Sigmoid colon (tissue), 7 donors: ENCODE results near the gene DIP2C. TPM values are rescaled to one million over a fixed set of nuclear protein-coding genes. Genes with fewer than 3 reads are reported as not detected.
A peak's percentile ranks its signal among the peaks of the same experiment; 100 is the strongest.
"Not testable (repeated sequence)": the region's sequence is repeated elsewhere in the genome, so short reads cannot be mapped to it uniquely, and the experiment has no call there.

ENCODE experiments used
- DNase-seq: peaks from one replicate; pipeline ENCODE4 v3.0.0-alpha.2; 2019
- H3K27ac ChIP-seq, 4 donors: fragments of 200-600 bp; sonication (generic); one replicate each; pipeline ENCODE4 v1.5.1; 2016 to 2019; ENCODE audit warnings: mild to moderate bottlenecking in 1 of 4
- H3K27me3 ChIP-seq, 3 donors: fragments of 200-600 bp; sonication (generic); one replicate each; pipeline ENCODE4 v1.5.1; 2019; ENCODE audit warnings: mild to moderate bottlenecking in 1 of 3
- H3K36me3 ChIP-seq, 4 donors: fragments of 200-600 bp; sonication (generic); one replicate each; pipeline ENCODE4 v1.5.1; 2016 to 2019
- H3K4me1 ChIP-seq, 4 donors: fragments of 200-600 bp; sonication (generic); one replicate each; pipeline ENCODE4 v1.5.1; 2017 to 2019
- H3K4me3 ChIP-seq, 4 donors: fragments of 200-600 bp; sonication (generic); one replicate each; pipeline ENCODE4 v1.5.1; 2017 to 2019; ENCODE audit warnings: mild to moderate bottlenecking in 2 of 4, moderate library complexity in 1 of 4
- H3K9me3 ChIP-seq, 4 donors: fragments of 200-600 bp in 3 of 4; sonication (generic) in 3 of 4; one replicate each; pipeline versions ENCODE4 v1.5.1 to v1.6.1; 2013 to 2019
- CTCF ChIP-seq, 4 experiments: fragments of 450-650 bp in 3 of 4; fragments of 200-600 bp in 1 of 4; IDR thresholded peaks; one replicate each; pipeline ENCODE4 v1.5.1; 2016 to 2019; ENCODE audit warnings: antibody characterized with exemption in 4 of 4, mild to moderate bottlenecking in 3 of 4, moderate library complexity in 2 of 4
- EP300 ChIP-seq, 4 donors: sonication (generic); formaldehyde crosslinking; IDR thresholded peaks; one replicate each; pipeline ENCODE4 v1.6.1; 2017; ENCODE audit warnings: antibody characterized with exemption in 4 of 4
- POLR2A ChIP-seq, 2 donors: fragments of 450-650 bp; IDR thresholded peaks; one replicate each; pipeline ENCODE4 v1.6.1; 2016; ENCODE audit warnings: antibody characterized with exemption in 2 of 2, mild to moderate bottlenecking in 2 of 2, moderate library complexity in 2 of 2
- POLR2AphosphoS5 ChIP-seq, 4 donors: sonication (generic); formaldehyde crosslinking; IDR thresholded peaks; one replicate each; pipeline ENCODE4 v1.6.1; 2017; ENCODE audit warnings: antibody characterized with exemption in 4 of 4
- WGBS, 2 donors: extraction: QIAGEN DNeasy Blood & Tissue Kit; methylation state at CpG; one replicate each; pipeline ENCODE4 v1.1.7; 2013; 5-methylcytosine and 5-hydroxymethylcytosine counted together
- intact Hi-C: fragments of 100-400 bp; cut with DNase I; formaldehyde crosslinking; loops from one replicate; pipeline ENCODE4 v1.15.1; 2023
- polyA plus RNA-seq, 3 donors: library from polyadenylated mRNA; stranded (reverse); fragments of 200-250 nt; gene quantifications; one replicate each; pipeline ENCODE4 v1.2.3, GENCODE V29; 2013
- total RNA-seq, 4 donors: library from RNA; depleted of rRNA; stranded (reverse); fragments of >200 nt; gene quantifications; one replicate each; pipeline ENCODE4 v1.1.0, GENCODE V29; 2016
- donor health status: healthy with polysubstance abuse.
- donor health status: Bipolar disorder and iron deficiency.
- donor health status: healthy.

The DIP2C gene
- total and polyA plus RNA-seq, 7 donors = 1.8 to 67.9 (median 42.1) TPM

DNA sequence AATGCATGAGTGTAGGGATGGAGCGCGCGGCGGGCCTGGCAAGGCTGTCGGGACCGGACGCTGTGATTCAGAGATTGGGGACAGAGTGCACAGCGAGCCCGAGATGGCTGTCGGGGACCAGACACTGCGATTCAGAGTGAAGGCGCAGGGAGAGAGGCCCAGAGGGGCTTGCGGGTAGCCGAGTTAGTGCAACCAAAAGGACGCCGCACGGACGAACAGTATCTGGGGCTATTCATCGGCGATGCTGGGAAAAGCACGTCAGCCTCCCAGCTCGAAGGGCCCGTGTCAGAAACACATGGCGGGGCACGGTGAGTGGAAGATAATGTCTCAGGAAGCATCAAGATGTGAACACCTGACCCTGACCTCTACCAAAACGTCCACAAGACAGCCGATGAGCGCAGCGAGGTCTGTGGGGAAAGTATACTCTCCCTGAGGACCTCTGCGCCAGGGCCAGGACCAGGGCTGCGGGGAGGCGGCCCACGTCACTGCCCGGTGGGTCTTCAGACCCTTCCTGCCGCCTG, 338.4 kb downstream of the DIP2C start:
- no peak for TF ChIP-seq POLR2A (IDR thresholded peaks at IDR 0.05)
- TF ChIP-seq CTCF (IDR thresholded peaks at IDR 0.05) = no peak
- no peak for TF ChIP-seq EP300 (IDR thresholded peaks at IDR 0.05)
- no peak for TF ChIP-seq POLR2AphosphoS5 (IDR thresholded peaks at IDR 0.05)
- Histone ChIP-seq H3K27me3 (no peaks in the 10 kb centered on the region), H3K4me3 (no peak overlapping the region), H3K27ac (no peak overlapping the region), H3K36me3 (peaks cover 25 to 78% (median 42%) of the 10 kb centered on the region in 4 donors), H3K9me3 (no peaks in the 10 kb centered on the region), H3K4me1 (no peaks in the 10 kb centered on the region)
- WGBS, 2 donors = 93 to 95% methylated on average over 35 of the region's 35 CpGs
- intact Hi-C loops = no loop called here
- DNase-seq = peak; percentile 48

- DNase-seq = peak; percentile 57
- no peak overlapping the region for H3K27ac ChIP-seq
- intact Hi-C loops = no loop called here
- peaks cover 27 to 69% (median 37%) of the 10 kb centered on the region in 4 donors for H3K36me3 ChIP-seq
- 97 to 98% methylated on average over 24 of the region's 24 CpGs for WGBS, 2 donors
- H3K4me1 ChIP-seq = no peaks in the 10 kb centered on the region
- no peaks in the 10 kb centered on the region for H3K9me3 ChIP-seq
- TF ChIP-seq POLR2AphosphoS5 (IDR thresholded peaks at IDR 0.05) (no peak), EP300 (IDR thresholded peaks at IDR 0.05) (no peak), CTCF (IDR thresholded peaks at IDR 0.05) (no peak), POLR2A (IDR thresholded peaks at IDR 0.05) (no peak)
- no peak overlapping the region for H3K4me3 ChIP-seq
- H3K27me3 ChIP-seq = no peaks in the 10 kb centered on the region
These were observed 340.4 kb downstream of the DIP2C start for GRCh38 chr10:349081-349480.

DNA sequence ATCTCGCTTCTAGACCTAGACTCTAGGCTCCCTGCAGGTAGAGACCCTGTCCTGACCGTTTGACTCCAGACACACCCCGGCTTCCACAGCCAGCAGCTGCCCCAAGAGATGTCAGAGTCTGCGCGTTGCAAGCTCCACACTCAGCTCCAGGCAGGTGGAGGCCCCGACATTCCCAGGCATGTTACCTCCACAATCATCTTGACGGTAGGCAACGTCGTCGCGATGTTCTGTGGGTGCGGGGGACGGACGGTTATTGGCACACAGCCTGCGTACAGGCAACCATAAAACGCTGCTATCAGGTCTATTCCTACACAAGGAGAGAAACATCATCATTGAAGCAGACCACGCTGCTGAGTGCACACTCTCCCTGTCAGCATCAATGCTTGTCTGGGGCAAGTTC, 341.0 kb downstream of the DIP2C start:
- Histone ChIP-seq H3K27ac (no peak overlapping the region), H3K36me3 (peaks cover 27 to 69% (median 33%) of the 10 kb centered on the region in 4 donors), H3K9me3 (no peaks in the 10 kb centered on the region), H3K27me3 (no peaks in the 10 kb centered on the region), H3K4me3 (no peak overlapping the region), H3K4me1 (no peaks in the 10 kb centered on the region)
- TF ChIP-seq EP300 (IDR thresholded peaks at IDR 0.05) (no peak), POLR2A (IDR thresholded peaks at IDR 0.05) (no peak), CTCF (IDR thresholded peaks at IDR 0.05) (no peak), POLR2AphosphoS5 (IDR thresholded peaks at IDR 0.05) (no peak)
- 96% methylated on average over 17 of the region's 17 CpGs for WGBS, 2 donors
- intact Hi-C loops = no loop called here
- DNase-seq = peak; percentile 49

DNA sequence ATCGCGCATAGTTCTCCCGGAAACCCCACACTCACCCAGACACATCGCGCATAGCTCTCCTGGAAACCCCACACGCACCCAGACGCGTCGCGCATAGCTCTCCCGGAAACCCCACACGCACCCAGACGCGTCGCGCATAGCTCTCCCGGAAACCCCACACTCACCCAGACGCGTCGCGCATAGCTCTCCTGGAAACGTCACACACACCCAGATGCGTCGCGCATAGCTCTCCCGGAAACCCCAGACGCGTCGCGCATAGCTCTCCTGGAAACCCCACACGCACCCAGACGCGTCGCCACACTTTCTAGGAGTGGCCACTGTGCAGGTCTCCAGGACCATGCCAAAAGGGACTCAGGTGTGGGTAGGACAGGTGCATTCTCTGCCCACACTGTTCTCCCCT, 341.7 kb downstream of the DIP2C start:
- 95% methylated on average over 34 of the region's 34 CpGs for WGBS, 2 donors
- peaks cover 27 to 71% (median 31%) of the 10 kb centered on the region in 4 donors for H3K36me3 ChIP-seq
- DNase-seq = not testable (repeated sequence)

DNA sequence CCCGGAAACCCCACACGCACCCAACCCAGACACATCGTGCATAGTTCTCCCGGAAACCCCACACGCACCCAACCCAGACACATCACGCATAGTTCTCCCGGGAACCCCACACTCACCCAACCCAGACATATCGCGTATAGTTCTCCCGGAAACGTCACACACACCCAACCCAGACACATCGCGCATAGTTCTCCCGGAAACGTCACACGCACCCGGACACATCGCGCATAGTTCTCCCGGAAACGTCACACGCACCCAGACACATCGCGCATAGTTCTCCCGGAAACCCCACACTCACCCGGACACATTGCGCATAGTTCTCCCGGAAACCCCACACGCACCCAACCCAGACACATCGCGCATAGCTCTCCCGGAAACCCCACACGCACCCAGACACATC, 342.3 kb downstream of the DIP2C start:
- DNase-seq, H3K27ac ChIP-seq, H3K4me1 ChIP-seq, H3K27me3 ChIP-seq, H3K4me3 ChIP-seq, H3K9me3 ChIP-seq, intact Hi-C loops: not testable (repeated sequence)
- 89% methylated on average over 33 of the region's 33 CpGs for WGBS, 2 donors
- H3K36me3 ChIP-seq = peaks cover 27 to 71% (median 31%) of the 10 kb centered on the region in 4 donors

More for the DNA sequence above, 341.7 kb downstream of the DIP2C start:
- H3K27me3 ChIP-seq, H3K4me1 ChIP-seq, H3K9me3 ChIP-seq, H3K27ac ChIP-seq, H3K4me3 ChIP-seq, intact Hi-C loops: not testable (repeated sequence)

DNA sequence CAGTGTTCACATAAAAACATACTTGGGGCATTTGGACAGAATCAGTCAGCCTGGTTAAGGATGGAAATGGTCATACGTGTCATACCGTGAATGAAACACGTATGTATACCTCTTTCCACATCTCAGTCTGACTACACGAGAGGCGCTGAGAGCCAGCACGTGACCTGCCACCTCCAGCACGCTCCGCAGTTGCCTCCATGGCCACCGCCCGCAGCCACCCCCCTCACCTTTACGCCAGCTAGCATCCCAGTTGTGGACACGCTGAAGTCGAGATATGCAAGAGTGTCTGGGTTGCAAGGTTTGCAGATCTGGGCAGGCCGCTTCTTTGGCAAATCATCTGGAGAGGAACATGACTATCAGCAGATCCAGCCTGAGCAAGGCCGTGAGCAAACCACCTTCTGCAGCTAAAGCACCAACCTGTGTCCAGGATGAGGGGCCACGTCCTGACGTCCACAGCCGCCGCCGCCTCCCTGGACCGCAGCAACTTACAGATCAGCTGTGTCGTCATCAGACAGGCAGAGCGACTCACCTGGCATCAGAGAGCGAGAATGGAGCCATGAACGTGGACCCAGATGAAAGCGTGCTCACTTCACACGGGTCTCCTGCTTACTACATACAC, 344.8 kb downstream of the DIP2C start:
- H3K27ac ChIP-seq = no peak overlapping the region
- no peaks in the 10 kb centered on the region for H3K4me1 ChIP-seq
- no peaks in the 10 kb centered on the region for H3K27me3 ChIP-seq
- WGBS, 2 donors = 96 to 98% methylated on average over 27 of the region's 27 CpGs
- DNase-seq = peak; percentile 61
- no peak overlapping the region for H3K4me3 ChIP-seq
- no peaks in the 10 kb centered on the region for H3K9me3 ChIP-seq
- TF ChIP-seq POLR2AphosphoS5 (IDR thresholded peaks at IDR 0.05) (no peak), CTCF (IDR thresholded peaks at IDR 0.05) (no peak), POLR2A (IDR thresholded peaks at IDR 0.05) (no peak), EP300 (IDR thresholded peaks at IDR 0.05) (no peak)
- intact Hi-C loops = no loop called here
- peaks cover 17 to 73% (median 41%) of the 10 kb centered on the region in 4 donors for H3K36me3 ChIP-seq
